ENCODE data around the gene AP2B1.

- TF ChIP-seq CTCF (IDR thresholded peaks at IDR 0.05) (no peak), POLR2A (IDR thresholded peaks at IDR 0.05) (no peak)
Observed at GRCh38 chr17:35743626-35744328, 156.7 kb downstream of the AP2B1 start.
